Transverse colon (tissue), 4 donors: ENCODE data around the gene PEAR1. TPM values are rescaled to one million over a fixed set of nuclear protein-coding genes. Genes with fewer than 3 reads are reported as not detected.

Experiments used
- DNase-seq: peaks from one replicate; pipeline ENCODE4 v3.0.0-alpha.2; 2019
- H3K27ac ChIP-seq, 4 donors: fragments of 200-600 bp; sonication (generic); 2 replicates each; pipeline ENCODE4 v1.5.1; 2016 to 2018; ENCODE audit warnings: inconsistent platforms in 4 of 4
- H3K27me3 ChIP-seq: fragments of 200-600 bp; sonication (generic); 2 replicates; pipeline ENCODE4 v1.5.1; 2017; ENCODE audit warnings: inconsistent platforms
- H3K36me3 ChIP-seq, 4 donors: fragments of 200-600 bp; sonication (generic); 2 replicates each; pipeline ENCODE4 v1.5.1; 2017 to 2019; ENCODE audit warnings: inconsistent platforms in 4 of 4
- H3K4me1 ChIP-seq, 4 donors: fragments of 200-600 bp; sonication (generic); 2 replicates each; pipeline ENCODE4 v1.5.1; 2017 to 2020; ENCODE audit warnings: inconsistent platforms in 4 of 4
- H3K4me3 ChIP-seq, 4 donors: fragments of 200-600 bp; sonication (generic); 1 replicate in 1 of 4; 2 replicates in 3 of 4; pipeline versions ENCODE4 v1.5.1 to v1.6.1; 2017 to 2019; ENCODE audit warnings: inconsistent platforms in 4 of 4
- H3K9me3 ChIP-seq, 2 donors: fragments of 200-600 bp; sonication (generic); 2 replicates each; pipeline ENCODE4 v1.5.1; 2017 to 2019; ENCODE audit warnings: inconsistent platforms in 2 of 2
- EP300 ChIP-seq: sonication (generic); formaldehyde crosslinking; IDR thresholded peaks from one replicate; pipeline ENCODE4 v1.6.1; 2017; ENCODE audit warnings: antibody characterized with exemption, low read depth
- POLR2A ChIP-seq: fragments of 450-650 bp; IDR thresholded peaks from one replicate; pipeline ENCODE4 v1.6.1; 2016; ENCODE audit warnings: antibody characterized with exemption, mild to moderate bottlenecking, moderate library complexity
- POLR2AphosphoS5 ChIP-seq, 3 donors: sonication (generic); formaldehyde crosslinking; IDR thresholded peaks; one replicate each; pipeline ENCODE4 v1.6.1; 2016; ENCODE audit warnings: antibody characterized with exemption in 3 of 3
- WGBS, 2 donors: methylation state at CpG; one replicate each; pipeline ENCODE4 v1.1.5; 2018; ENCODE audit warnings: low coverage in 1 of 2; 5-methylcytosine and 5-hydroxymethylcytosine counted together
- in situ Hi-C, 4 donors: fragments of 200-750 bp; cut with MboI; loops; one replicate each; pipeline versions ENCODE4 v1.15.0 to v1.15.1; 2017; ENCODE audit warnings: low sequenced_read_pairs in 3 of 4, low pct_ligation_motif_present in 1 of 4, low pct_unique_long_range_greater_than_20kb in 1 of 4
- intact Hi-C: fragments of 100-400 bp; cut with DNase I; formaldehyde crosslinking; loops from one replicate; pipeline ENCODE4 v1.15.1; 2023; ENCODE audit warnings: low total_unique reads
- total RNA-seq, 4 donors: library from RNA; depleted of rRNA; stranded (reverse); fragments of >200 nt; gene quantifications; one replicate each; pipeline ENCODE4 v1.1.0, GENCODE V29; 2016
- TF ChIP-seq, protein P1 (sequence below), 5 experiments: fragments of 200-600 bp in 3 of 5; fragments of 450-650 bp in 2 of 5; sonication (generic) in 3 of 5; IDR thresholded peaks; 1 replicate in 2 of 5; 2 replicates in 3 of 5; pipeline ENCODE4 v1.5.1; 2016 to 2017; ENCODE audit warnings: antibody characterized with exemption in 5 of 5, inconsistent platforms in 3 of 5, mild to moderate bottlenecking in 2 of 5, moderate library complexity in 1 of 5

PEAR1 gene
- total RNA-seq, 4 donors from 2014 or later = 1.8 to 5.6 (median 3.7) TPM

DNA sequence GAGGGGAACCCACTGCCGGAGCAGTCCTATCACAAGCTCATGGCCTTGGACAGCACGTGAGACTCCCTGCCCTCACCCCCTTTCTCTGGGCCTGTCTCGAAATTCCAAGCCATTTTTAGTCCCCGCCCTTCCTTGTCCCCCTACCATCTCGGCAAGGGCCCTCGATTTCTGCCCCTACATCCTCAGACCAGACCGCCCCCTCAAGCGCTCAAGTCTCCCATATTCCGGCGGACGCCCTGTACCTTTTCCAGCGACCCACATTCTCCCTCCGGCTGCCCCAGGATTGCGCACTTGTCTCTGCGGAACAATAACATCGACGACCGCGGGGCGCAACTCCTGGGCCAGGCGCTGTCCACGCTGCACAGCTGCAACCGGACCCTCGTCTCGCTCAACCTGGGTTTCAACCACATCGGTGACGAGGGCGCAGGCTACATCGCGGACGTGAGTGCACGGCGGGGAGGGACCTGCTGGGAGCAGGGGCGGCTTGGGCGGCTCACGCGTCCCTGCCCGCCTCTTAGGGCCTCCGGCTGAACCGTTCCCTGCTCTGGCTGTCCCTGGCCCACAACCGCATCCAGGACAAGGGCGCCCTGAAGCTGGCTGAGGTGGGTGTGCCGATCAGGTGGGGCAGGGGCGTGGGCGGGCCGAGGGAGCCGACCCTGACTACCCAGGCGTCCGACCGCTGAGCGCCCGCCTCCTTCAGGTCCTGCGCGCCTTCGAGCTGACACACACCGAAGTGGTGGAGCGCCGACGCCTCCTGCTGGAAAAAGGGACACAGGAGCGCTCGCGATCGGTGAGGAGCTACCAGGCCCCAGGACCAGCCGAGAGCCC is 33.9 kb downstream of the PEAR1 start:
- H3K27me3 ChIP-seq = peaks cover 84% of the 10 kb centered on the region
- in situ Hi-C loops (no loop called here), intact Hi-C loops (no loop called here)

DNA sequence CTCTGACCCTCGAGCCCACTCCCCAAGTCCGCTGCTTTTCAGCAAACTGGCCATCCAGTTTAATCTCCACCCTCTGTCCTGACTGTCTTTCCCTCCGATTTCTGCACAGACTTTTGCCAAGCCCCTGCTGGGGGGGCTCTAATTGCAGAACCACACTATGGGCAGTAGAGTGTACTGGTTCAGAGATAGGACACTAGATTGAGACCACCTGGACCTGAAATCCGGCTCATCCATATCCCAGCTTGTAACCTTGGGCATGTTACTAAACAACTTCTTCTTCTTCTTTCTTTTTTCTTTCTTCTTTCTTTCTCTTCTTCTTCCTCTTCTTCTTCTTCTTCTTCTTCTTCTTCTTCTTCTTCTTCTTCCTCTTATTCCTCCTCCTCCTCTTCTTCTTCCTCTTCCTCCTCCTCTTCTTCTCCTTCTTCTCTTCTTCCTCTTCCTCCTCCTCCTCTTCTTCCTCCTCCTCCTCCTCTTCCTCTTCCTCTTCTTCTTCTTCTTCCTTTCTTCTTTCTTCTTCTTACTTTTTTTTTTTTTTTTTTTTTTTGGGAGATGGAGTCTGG is 34.6 kb downstream of the PEAR1 start:
- Histone ChIP-seq H3K4me1 (peaks cover 6 to 30% (median 17%) of the 10 kb centered on the region in 4 donors), H3K27me3 (peaks cover 77% of the 10 kb centered on the region), H3K27ac (no peak overlapping the region), H3K9me3 (no peaks in the 10 kb centered on the region), H3K36me3 (no peaks in the 10 kb centered on the region), H3K4me3 (peak overlapping the region in 2 of 4 donors; percentile 15 to 35)
- in situ Hi-C loops = no loop called here
- TF ChIP-seq POLR2A = no peak
- TF ChIP-seq, protein P1, sequence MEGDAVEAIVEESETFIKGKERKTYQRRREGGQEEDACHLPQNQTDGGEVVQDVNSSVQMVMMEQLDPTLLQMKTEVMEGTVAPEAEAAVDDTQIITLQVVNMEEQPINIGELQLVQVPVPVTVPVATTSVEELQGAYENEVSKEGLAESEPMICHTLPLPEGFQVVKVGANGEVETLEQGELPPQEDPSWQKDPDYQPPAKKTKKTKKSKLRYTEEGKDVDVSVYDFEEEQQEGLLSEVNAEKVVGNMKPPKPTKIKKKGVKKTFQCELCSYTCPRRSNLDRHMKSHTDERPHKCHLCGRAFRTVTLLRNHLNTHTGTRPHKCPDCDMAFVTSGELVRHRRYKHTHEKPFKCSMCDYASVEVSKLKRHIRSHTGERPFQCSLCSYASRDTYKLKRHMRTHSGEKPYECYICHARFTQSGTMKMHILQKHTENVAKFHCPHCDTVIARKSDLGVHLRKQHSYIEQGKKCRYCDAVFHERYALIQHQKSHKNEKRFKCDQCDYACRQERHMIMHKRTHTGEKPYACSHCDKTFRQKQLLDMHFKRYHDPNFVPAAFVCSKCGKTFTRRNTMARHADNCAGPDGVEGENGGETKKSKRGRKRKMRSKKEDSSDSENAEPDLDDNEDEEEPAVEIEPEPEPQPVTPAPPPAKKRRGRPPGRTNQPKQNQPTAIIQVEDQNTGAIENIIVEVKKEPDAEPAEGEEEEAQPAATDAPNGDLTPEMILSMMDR (IDR thresholded peaks at IDR 0.05) = no peak
- DNase-seq = no peak
- 6% methylated on average over 4 of the region's 4 CpGs; no CpG with 5 or more reads in 1 of the 2 donors for WGBS, 2 donors
- intact Hi-C loops = no loop called here

More for the DNA sequence above, 33.9 kb downstream of the PEAR1 start:
- no peak for TF ChIP-seq POLR2AphosphoS5 (IDR thresholded peaks at IDR 0.05)
- TF ChIP-seq POLR2A = no peak
- TF ChIP-seq, protein P1 (IDR thresholded peaks at IDR 0.05) = peak; percentile 36 to 64 (median 54)
- peak; percentile 72 for DNase-seq
- no peaks in the 10 kb centered on the region for H3K36me3 ChIP-seq
- WGBS, 2 donors = 11 to 33% methylated on average over 6 to 35 of the region's 64 CpGs
- H3K9me3 ChIP-seq = no peaks in the 10 kb centered on the region
- H3K27ac ChIP-seq = no peak overlapping the region
- H3K4me1 ChIP-seq = peaks cover 6 to 30% (median 17%) of the 10 kb centered on the region in 4 donors
- H3K4me3 ChIP-seq = peak overlapping the region in 2 of 4 donors; percentile 15 to 35

DNA sequence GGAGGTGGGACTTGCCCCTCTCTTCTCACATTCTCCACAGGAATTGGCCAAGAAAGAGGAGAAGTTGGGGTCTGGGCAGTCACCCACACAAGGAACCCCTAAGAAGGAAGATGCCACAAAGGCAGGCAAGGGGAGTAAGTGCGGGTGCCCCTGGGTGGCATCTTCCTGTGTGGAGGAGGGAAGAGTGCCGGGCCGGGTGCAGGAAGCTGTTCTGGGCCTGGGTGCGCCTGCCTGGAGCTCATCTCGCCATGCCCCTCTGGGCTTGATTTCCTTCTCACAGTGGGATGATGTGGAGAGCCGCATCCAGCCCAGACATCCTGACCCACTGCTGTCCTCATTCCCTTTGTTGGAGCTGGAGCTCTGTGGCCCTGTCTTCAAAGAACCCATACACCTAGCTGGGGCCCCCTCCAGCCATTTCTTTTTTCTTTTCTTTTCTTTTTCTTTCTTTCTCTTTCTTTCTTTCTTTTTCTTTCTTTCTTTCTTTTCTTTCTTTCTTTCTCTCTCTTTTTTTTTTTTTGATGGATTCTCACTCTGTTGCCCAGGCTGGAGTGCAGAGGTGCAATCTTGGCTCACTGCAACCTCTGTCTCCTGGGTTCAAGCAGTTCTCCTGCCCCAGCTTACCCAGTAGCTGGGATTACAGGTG is 36.2 kb downstream of the PEAR1 start:
- H3K4me3 ChIP-seq = no peak overlapping the region
- in situ Hi-C loops (loop anchor here in 1 of 4 donors (10.0 kb wide), 1 partner anchor 145 kb away; no protein-coding TSS in a partner anchor), intact Hi-C loops (no loop called here)
- H3K9me3 ChIP-seq = no peaks in the 10 kb centered on the region
- H3K27me3 ChIP-seq = peaks cover 61% of the 10 kb centered on the region
- H3K27ac ChIP-seq = no peak overlapping the region
- 57 to 70% methylated on average over 2 to 6 of the region's 6 CpGs for WGBS, 2 donors
- peaks cover 0 to 20% (median 7%) of the 10 kb centered on the region in 4 donors for H3K4me1 ChIP-seq
- no peak for DNase-seq
- no peak for TF ChIP-seq POLR2A
- TF ChIP-seq POLR2AphosphoS5 (IDR thresholded peaks at IDR 0.05) = no peak
- no peak for TF ChIP-seq EP300
- TF ChIP-seq, protein P1 (IDR thresholded peaks at IDR 0.05) = no peak
- H3K36me3 ChIP-seq = no peaks in the 10 kb centered on the region

DNA sequence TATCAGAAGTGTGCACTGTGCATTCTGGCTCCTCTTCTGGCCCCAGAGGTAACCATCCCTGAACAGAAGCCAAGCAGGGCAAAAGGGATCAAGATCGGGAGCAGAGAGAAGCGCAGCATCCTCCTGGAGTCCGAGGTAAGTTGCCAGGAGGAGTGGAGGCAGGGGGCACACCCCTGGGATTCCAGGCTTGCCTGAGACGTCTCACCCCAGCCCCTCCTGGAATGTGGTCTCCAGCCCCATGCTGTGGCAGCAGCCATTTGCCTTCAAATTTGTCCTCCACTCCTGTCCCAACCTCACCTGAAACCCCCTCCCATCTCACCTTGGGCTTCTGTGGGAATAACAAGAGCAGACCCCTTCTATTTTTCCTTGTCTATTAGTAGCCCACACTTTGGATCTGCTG is 37.0 kb downstream of the PEAR1 start:
- no peaks in the 10 kb centered on the region for H3K9me3 ChIP-seq
- intact Hi-C loops = no loop called here
- no peak for TF ChIP-seq POLR2AphosphoS5 (IDR thresholded peaks at IDR 0.05)
- no peak for TF ChIP-seq POLR2A
- TF ChIP-seq, protein P1 (IDR thresholded peaks at IDR 0.05) = no peak
- in situ Hi-C loops = loop anchor here in 1 of 4 donors (10.0 kb wide), 1 partner anchor 144 kb away; no protein-coding TSS in a partner anchor
- DNase-seq = no peak
- peaks cover 53% of the 10 kb centered on the region for H3K27me3 ChIP-seq
- H3K4me1 ChIP-seq = peaks cover 0 to 20% (median 7%) of the 10 kb centered on the region in 4 donors
- H3K4me3 ChIP-seq = no peak overlapping the region
- H3K27ac ChIP-seq = no peak overlapping the region
- peaks cover 0 to under 1% (median 0%) of the 10 kb centered on the region in 4 donors for H3K36me3 ChIP-seq
- WGBS, 2 donors = 46% methylated on average over 4 of the region's 4 CpGs; no CpG with 5 or more reads in 1 of the 2 donors
